CD4-positive, alpha-beta T cell (primary cell): ENCODE data around the gene MGAM2. TPM values are rescaled to one million over a fixed set of nuclear protein-coding genes. Genes with fewer than 3 reads are reported as not detected.

Experiments
- ATAC-seq: fragments of 200-7000 bp; cut with Tn5 transposase; one replicate; pipeline ENCODE4 v1.10.0; 2022; ENCODE audit warnings: mild to moderate bottlenecking; ENCODE audit not compliant: poor library complexity
- CTCF ChIA-PET: fragments of 350-600 bp; sonication (Branson Sonifier 250); formaldehyde crosslinking; loops from one replicate; lab custom pipeline; 2021; ENCODE audit warnings: antibody characterized with exemption, inconsistent platforms; lab: Charles Lee
- POLR2A ChIA-PET: fragments of 350-600 bp; sonication (Branson Sonifier 250); formaldehyde crosslinking; loops from one replicate; lab custom pipeline; 2021; ENCODE audit warnings: antibody characterized with exemption, inconsistent platforms; lab: Charles Lee
- DNase-seq, 14 experiments: peaks; one replicate each; pipeline ENCODE4 v3.0.0-alpha.2; 2013 to 2020; ENCODE audit warnings: mixed read lengths in 2 of 14
- H3K27ac ChIP-seq, 2 donors: one replicate each; pipeline versions ENCODE4 v1.5.1 to v1.7.0; 2013; ENCODE audit warnings: low read length in 2 of 2, low read depth in 1 of 2, mild to moderate bottlenecking in 1 of 2
- H3K27me3 ChIP-seq, 2 experiments: 1 replicate in 1 of 2; 2 replicates in 1 of 2; pipeline versions ENCODE4 v1.6.1 to v1.7.0; 2013; ENCODE audit warnings: low read length in 2 of 2, control low read depth in 1 of 2, mild to moderate bottlenecking in 1 of 2, moderate library complexity in 1 of 2; ENCODE audit not compliant: insufficient read depth in 2 of 2, control insufficient read depth in 1 of 2
- H3K36me3 ChIP-seq: one replicate; pipeline ENCODE4 v1.6.1; 2013; ENCODE audit warnings: low read length, control low read depth; ENCODE audit not compliant: insufficient read depth
- H3K4me1 ChIP-seq: one replicate; pipeline ENCODE4 v1.6.1; 2013; ENCODE audit warnings: low read length, control low read depth; ENCODE audit not compliant: insufficient read depth
- H3K4me3 ChIP-seq: one replicate; pipeline ENCODE4 v1.5.1; 2013; ENCODE audit warnings: mild to moderate bottlenecking, low read length, moderate library complexity
- H3K9me3 ChIP-seq, 2 experiments: 1 replicate in 1 of 2; 2 replicates in 1 of 2; pipeline versions ENCODE4 v1.6.1 to v1.7.0; 2013; ENCODE audit warnings: low read length in 2 of 2, mild to moderate bottlenecking in 2 of 2, control low read depth in 1 of 2, moderate library complexity in 1 of 2; ENCODE audit not compliant: control insufficient read depth in 1 of 2, insufficient read depth in 1 of 2
- H3K27ac Mint-ChIP-seq: one replicate; pipeline ENCODE4 v1.8.0; 2020; ENCODE audit warnings: mixed read lengths
- H3K27me3 Mint-ChIP-seq: one replicate; pipeline ENCODE4 v1.8.0; 2021; ENCODE audit warnings: mixed read lengths
- H3K36me3 Mint-ChIP-seq: one replicate; pipeline ENCODE4 v1.8.0; 2021; ENCODE audit warnings: low read depth, mixed read lengths
- H3K4me1 Mint-ChIP-seq: one replicate; pipeline ENCODE4 v1.8.0; 2021; ENCODE audit warnings: low read depth, mixed read lengths
- H3K4me3 Mint-ChIP-seq: one replicate; pipeline ENCODE4 v1.8.0; 2020; ENCODE audit warnings: mild to moderate bottlenecking, mixed read lengths
- H3K9me3 Mint-ChIP-seq: one replicate; pipeline ENCODE4 v1.8.0; 2020; ENCODE audit warnings: mixed read lengths
- intact Hi-C, 2 experiments: fragments of 100-400 bp; cut with DNase I in 1 of 2; cut with micrococcal nuclease in 1 of 2; formaldehyde crosslinking; loops; one replicate each; pipeline versions ENCODE4 v1.15.1 to v1.9.0; 2023 to 2025; cut with DNase I, micrococcal nuclease
- total RNA-seq, 174 experiments: library from RNA in 2 of 174; stranded (reverse) in 2 of 174; gene quantifications; one replicate each; pipeline ENCODE4 v1.2.3 and lab custom pipeline; 2021 to 2026
- TF ChIP-seq, protein P1 (sequence below): fragments of 200-600 bp; IDR thresholded peaks from one replicate; pipeline ENCODE4 v1.8.0; 2022; ENCODE audit warnings: antibody characterized with exemption, mild to moderate bottlenecking

Gene MGAM2
- total RNA-seq, 2 experiments from 2014 or later: not detected

- H3K27ac ChIP-seq: no peak overlapping the region
- Mint-ChIP-seq H3K4me3 (no peak overlapping the region), H3K27ac (no peak overlapping the region), H3K4me1 (no peaks in the 10 kb centered on the region), H3K27me3 (no peaks in the 10 kb centered on the region), H3K36me3 (no peaks in the 10 kb centered on the region), H3K9me3 (no peaks in the 10 kb centered on the region)
- CTCF ChIA-PET: interaction anchor here (0.7 kb wide), 1 partner anchor 851 kb away, joined by 4 read pairs; no protein-coding TSS in a partner anchor
- peaks cover 0 to 2% of the 10 kb centered on the region in 2 experiments for H3K27me3 ChIP-seq
- ATAC-seq (no peak), DNase-seq (no peak)
- intact Hi-C loops: no loop called here
- H3K4me1 ChIP-seq: no peaks in the 10 kb centered on the region
- TF ChIP-seq, protein P1, sequence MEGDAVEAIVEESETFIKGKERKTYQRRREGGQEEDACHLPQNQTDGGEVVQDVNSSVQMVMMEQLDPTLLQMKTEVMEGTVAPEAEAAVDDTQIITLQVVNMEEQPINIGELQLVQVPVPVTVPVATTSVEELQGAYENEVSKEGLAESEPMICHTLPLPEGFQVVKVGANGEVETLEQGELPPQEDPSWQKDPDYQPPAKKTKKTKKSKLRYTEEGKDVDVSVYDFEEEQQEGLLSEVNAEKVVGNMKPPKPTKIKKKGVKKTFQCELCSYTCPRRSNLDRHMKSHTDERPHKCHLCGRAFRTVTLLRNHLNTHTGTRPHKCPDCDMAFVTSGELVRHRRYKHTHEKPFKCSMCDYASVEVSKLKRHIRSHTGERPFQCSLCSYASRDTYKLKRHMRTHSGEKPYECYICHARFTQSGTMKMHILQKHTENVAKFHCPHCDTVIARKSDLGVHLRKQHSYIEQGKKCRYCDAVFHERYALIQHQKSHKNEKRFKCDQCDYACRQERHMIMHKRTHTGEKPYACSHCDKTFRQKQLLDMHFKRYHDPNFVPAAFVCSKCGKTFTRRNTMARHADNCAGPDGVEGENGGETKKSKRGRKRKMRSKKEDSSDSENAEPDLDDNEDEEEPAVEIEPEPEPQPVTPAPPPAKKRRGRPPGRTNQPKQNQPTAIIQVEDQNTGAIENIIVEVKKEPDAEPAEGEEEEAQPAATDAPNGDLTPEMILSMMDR: no peak
- H3K36me3 ChIP-seq: no peaks in the 10 kb centered on the region
- H3K4me3 ChIP-seq: no peak overlapping the region
- no peaks in the 10 kb centered on the region for H3K9me3 ChIP-seq
- POLR2A ChIA-PET: no interaction called here
These were observed 139.2 kb downstream of the MGAM2 start for GRCh38 chr7:142250705-142251104.

DNA sequence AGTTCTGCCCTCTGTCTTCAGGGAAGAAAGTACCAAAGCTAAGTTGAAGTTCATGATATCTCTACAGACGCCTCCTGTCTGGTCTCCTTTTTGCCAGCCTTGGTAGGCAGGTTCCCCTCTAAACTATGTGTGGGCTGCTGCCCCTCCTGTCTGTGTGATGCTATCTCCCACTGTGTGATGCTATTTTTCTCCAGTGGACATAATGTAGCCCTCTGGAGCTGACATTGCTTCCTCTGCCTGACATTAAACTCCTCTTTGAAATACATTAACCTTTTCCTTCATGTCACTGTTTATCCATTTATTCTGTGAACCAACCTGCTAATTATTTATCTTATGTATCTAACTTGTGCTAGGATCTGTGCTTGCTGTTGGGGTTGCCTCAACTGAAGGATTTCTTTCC, 146.4 kb downstream of the MGAM2 start, which contains the start of gene PRSS58:
Gene PRSS58 (minus strand): TSS at position 101 of the 400 bp plus-strand sequence. CDS start 351 bp downstream, outside the sequence.
- ChIA-PET POLR2A (no interaction called here), CTCF (no interaction called here)
- no peaks in the 10 kb centered on the region for H3K4me1 ChIP-seq
- no peak within 1 kb of the TSS for H3K27ac ChIP-seq
- ATAC-seq (no peak), DNase-seq (no peak)
- intact Hi-C loops: no loop called here
- Mint-ChIP-seq H3K9me3 (no peaks in the 10 kb centered on the region), H3K27me3 (no peaks in the 10 kb centered on the region), H3K27ac (no peak within 1 kb of the TSS), H3K4me3 (no peak within 1 kb of the TSS), H3K4me1 (no peaks in the 10 kb centered on the region), H3K36me3 (no peaks in the 10 kb centered on the region)
- TF ChIP-seq, protein P1: no peak
- H3K27me3 ChIP-seq: no peaks in the 10 kb centered on the region
- no peak within 1 kb of the TSS for H3K4me3 ChIP-seq
- H3K36me3 ChIP-seq: no peaks in the 10 kb centered on the region
- no peaks in the 10 kb centered on the region for H3K9me3 ChIP-seq

- no peaks in the 10 kb centered on the region for H3K27me3 ChIP-seq
- Mint-ChIP-seq H3K4me3 (no peak overlapping the region), H3K36me3 (no peaks in the 10 kb centered on the region), H3K27ac (no peak overlapping the region), H3K4me1 (no peaks in the 10 kb centered on the region), H3K9me3 (no peaks in the 10 kb centered on the region), H3K27me3 (peaks cover 22% of the 10 kb centered on the region)
- TF ChIP-seq, protein P1: no peak
- H3K4me1 ChIP-seq: no peaks in the 10 kb centered on the region
- ATAC-seq (no peak), DNase-seq (no peak)
- CTCF ChIA-PET: no interaction called here
- H3K9me3 ChIP-seq: no peaks in the 10 kb centered on the region
- H3K27ac ChIP-seq: no peak overlapping the region
- POLR2A ChIA-PET: no interaction called here
- no peaks in the 10 kb centered on the region for H3K36me3 ChIP-seq
- intact Hi-C loops: no loop called here
- no peak overlapping the region for H3K4me3 ChIP-seq
These were observed 152.3 kb downstream of the MGAM2 start for GRCh38 chr7:142263598-142264380.

Other genes with a start within 250 kb of the MGAM2 start
- not detected for gene OR9A4, start 195.3 kb upstream of the MGAM2 start, total RNA-seq
- not detected for gene CLEC5A, start 164.7 kb upstream of the MGAM2 start, total RNA-seq
- not detected for gene TAS2R38, start 137.9 kb upstream of the MGAM2 start, total RNA-seq
- gene MGAM, start 115.8 kb upstream of the MGAM2 start, total RNA-seq: not detected
- not detected for gene PRSS58, start 146.3 kb downstream of the MGAM2 start, total RNA-seq